Measurements from ENCODE around the gene TPSB2. TPM values are rescaled to one million over a fixed set of nuclear protein-coding genes. Genes with fewer than 3 reads are reported as not detected.
A peak's percentile ranks its signal among the peaks of the same experiment; 100 is the strongest.

The TPSB2 gene
- total RNA-seq, 1 experiment from 2014 or later, result not detected

DNA sequence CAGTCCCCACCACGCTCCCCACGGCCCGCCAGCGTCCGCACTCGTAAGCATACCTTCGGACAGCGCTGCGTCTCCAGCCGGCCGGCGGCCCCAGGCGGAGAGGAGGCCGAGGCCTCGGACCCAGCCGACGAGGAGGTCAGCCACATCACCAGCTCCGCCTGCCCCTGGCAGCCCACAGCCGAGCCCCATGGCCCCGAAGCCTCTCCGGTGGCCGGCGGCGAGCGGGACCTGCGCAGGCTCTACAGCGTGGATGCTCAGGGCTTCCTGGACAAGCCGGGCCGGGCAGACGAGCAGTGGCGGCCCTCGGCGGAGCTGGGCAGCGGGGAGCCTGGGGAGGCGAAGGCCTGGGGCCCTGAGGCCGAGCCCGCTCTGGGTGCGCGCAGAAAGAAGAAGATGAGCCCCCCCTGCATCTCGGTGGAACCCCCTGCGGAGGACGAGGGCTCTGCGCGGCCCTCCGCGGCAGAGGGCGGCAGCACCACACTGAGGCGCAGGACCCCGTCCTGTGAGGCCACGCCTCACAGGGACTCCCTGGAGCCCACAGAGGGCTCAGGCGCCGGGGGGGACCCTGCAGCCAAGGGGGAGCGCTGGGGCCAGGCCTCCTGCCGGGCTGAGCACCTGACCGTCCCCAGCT is 9.8 kb downstream of the TPSB2 start:
- no peak for TF ChIP-seq CTCF (conservative IDR thresholded peaks at IDR 0.05)
- no peak for TF ChIP-seq EZH2 (IDR thresholded peaks at IDR 0.05; ENCODE audit: low read depth)
- H3K4me2 ChIP-seq, result no peak overlapping the region
- no peaks in the 10 kb centered on the region for H3K9me2 ChIP-seq (ENCODE audit: insufficient read depth)
- no peaks in the 10 kb centered on the region for H3K79me2 ChIP-seq (ENCODE audit: low read depth)
- BruUV-seq (replicated peaks), result no TSS peak
- H3K36me3 ChIP-seq (ENCODE audit: low read depth), result no peaks in the 10 kb centered on the region
- no peaks in the 10 kb centered on the region for H4K20me1 ChIP-seq (ENCODE audit: insufficient read depth)
- DNase-seq, result peak in 1 of 2 experiments; percentile 25
- POLR2A ChIA-PET (ENCODE audit: unreplicated experiment), result no interaction called here
- CTCF ChIA-PET, result interaction anchor here (0.6 kb wide), 1 partner anchor 206 kb away, joined by 3 read pairs; no protein-coding TSS in a partner anchor
- no peak overlapping the region for H3K4me3 ChIP-seq
- intact Hi-C loops (cut with micrococcal nuclease; ENCODE audit: unreplicated experiment), result no loop called here
- no peaks in the 10 kb centered on the region for H3K9me3 ChIP-seq (ENCODE audit: insufficient read depth, low read depth)
- no peaks in the 10 kb centered on the region for H3F3A ChIP-seq (ENCODE audit: insufficient read depth, low read depth)
- no peaks in the 10 kb centered on the region for H3K4me1 ChIP-seq (replicated peaks; ENCODE audit: insufficient read depth)
- H2AFZ ChIP-seq, result no peak overlapping the region
- no peak overlapping the region for H3K27ac ChIP-seq
- H3K27me3 ChIP-seq (ENCODE audit: insufficient read depth, low read depth), result peaks cover 91% of the 10 kb centered on the region

- H3K79me2 ChIP-seq (ENCODE audit: low read depth), result no peaks in the 10 kb centered on the region
- H3K4me2 ChIP-seq, result no peak overlapping the region
- TF ChIP-seq EZH2 (IDR thresholded peaks at IDR 0.05; ENCODE audit: low read depth), result peak; percentile 66; the same call in 1 of the 2 replicates
- no peak for TF ChIP-seq CTCF (conservative IDR thresholded peaks at IDR 0.05)
- ChIA-PET CTCF (no interaction called here), POLR2A (ENCODE audit: unreplicated experiment) (interaction anchor here (0.6 kb wide), 1 partner anchor 414 kb away, joined by 5 read pairs; no protein-coding TSS in a partner anchor)
- H3K9me3 ChIP-seq (ENCODE audit: insufficient read depth, low read depth), result no peaks in the 10 kb centered on the region
- H3K4me1 ChIP-seq (replicated peaks; ENCODE audit: insufficient read depth), result no peaks in the 10 kb centered on the region
- peaks cover 98% of the 10 kb centered on the region for H3K27me3 ChIP-seq (ENCODE audit: insufficient read depth, low read depth)
- no peak overlapping the region for H2AFZ ChIP-seq
- no TSS peak for BruUV-seq (replicated peaks)
- no peaks in the 10 kb centered on the region for H4K20me1 ChIP-seq (ENCODE audit: insufficient read depth)
- DNase-seq, result peak in 1 of 2 experiments; percentile 5
- no peaks in the 10 kb centered on the region for H3K9me2 ChIP-seq (ENCODE audit: insufficient read depth)
- no peaks in the 10 kb centered on the region for H3K36me3 ChIP-seq (ENCODE audit: low read depth)
- H3K27ac ChIP-seq, result no peak overlapping the region
- no peaks in the 10 kb centered on the region for H3F3A ChIP-seq (ENCODE audit: insufficient read depth, low read depth)
- intact Hi-C loops (cut with micrococcal nuclease; ENCODE audit: unreplicated experiment), result no loop called here
- no peak overlapping the region for H3K4me3 ChIP-seq
Measured at GRCh38 chr16:1218930-1219611, 10.9 kb downstream of the TPSB2 start.

- TF ChIP-seq CTCF (conservative IDR thresholded peaks at IDR 0.05), result no peak
- TF ChIP-seq EZH2 (IDR thresholded peaks at IDR 0.05; ENCODE audit: low read depth), result peak; percentile 85
- H3K9me2 ChIP-seq (ENCODE audit: insufficient read depth), result no peaks in the 10 kb centered on the region
- no peak overlapping the region for H3K4me2 ChIP-seq
- no peak overlapping the region for H2AFZ ChIP-seq
- H3K79me2 ChIP-seq (ENCODE audit: low read depth), result no peaks in the 10 kb centered on the region
- no peaks in the 10 kb centered on the region for H3K36me3 ChIP-seq (ENCODE audit: low read depth)
- peak in 1 of 2 experiments; percentile 22 for DNase-seq
- H4K20me1 ChIP-seq (ENCODE audit: insufficient read depth), result no peaks in the 10 kb centered on the region
- H3K9me3 ChIP-seq (ENCODE audit: insufficient read depth, low read depth), result no peaks in the 10 kb centered on the region
- intact Hi-C loops (cut with micrococcal nuclease; ENCODE audit: unreplicated experiment), result no loop called here
- BruUV-seq (replicated peaks), result no TSS peak
- H3K27me3 ChIP-seq (ENCODE audit: insufficient read depth, low read depth), result peaks cover 98% of the 10 kb centered on the region
- CTCF ChIA-PET, result no interaction called here
- POLR2A ChIA-PET (ENCODE audit: unreplicated experiment), result no interaction called here
- H3F3A ChIP-seq (ENCODE audit: insufficient read depth, low read depth), result no peaks in the 10 kb centered on the region
- no peaks in the 10 kb centered on the region for H3K4me1 ChIP-seq (replicated peaks; ENCODE audit: insufficient read depth)
- H3K27ac ChIP-seq, result no peak overlapping the region
- H3K4me3 ChIP-seq, result no peak overlapping the region
Measured at GRCh38 chr16:1218061-1218929, 11.7 kb downstream of the TPSB2 start.
